HepG2 (cell line): ENCODE results near the gene NOB1. TPM values are rescaled to one million over a fixed set of nuclear protein-coding genes. Genes with fewer than 3 reads are reported as not detected.

Experiments used
- ATAC-seq: fragments of 200-7000 bp; cut with Tn5 transposase; 3 replicates; pipeline ENCODE4 v1.9.1; 2020; ENCODE audit warnings: mild to moderate bottlenecking, moderate library complexity
- BruUV-seq: library from RNA; stranded (reverse); fragments of 400-500 nt; replicated peaks from 2 replicates; lab custom pipeline; 2021; lab: Mats Ljungman, UMichigan
- CTCF ChIA-PET: fragments of 300-600 bp; formaldehyde crosslinking; extraction: SDS; loops from one replicate; lab custom pipeline; 2021; ENCODE audit warnings: low total read pairs, inconsistent platforms, low intra/inter-chr PET ratio; lab: Yijun Ruan, JAX
- POLR2A ChIA-PET: fragments of 350-600 bp; sonication (Branson Sonifier 250); formaldehyde crosslinking; loops from one replicate; lab custom pipeline; 2020; ENCODE audit warnings: antibody characterized with exemption, inconsistent platforms; lab: Yijun Ruan, JAX
- DNase-seq: peaks from one replicate; pipeline ENCODE4 v3.0.0-alpha.2; 2015; ENCODE audit warnings: low spot score
- FAIRE-seq: peaks from 3 replicates; lab custom pipeline; 2011; peaks lifted over from hg19 to GRCh38; lab: Jason Lieb, UNC
- H2AFZ ChIP-seq: one replicate; pipeline ENCODE4 v1.6.1; 2011; ENCODE audit warnings: low read length, inconsistent platforms
- H3K27ac ChIP-seq: fragments of 300-600 bp; 3 replicates; pipeline ENCODE4 v1.8.0; 2011; ENCODE audit warnings: mixed run types, mild to moderate bottlenecking, mixed read lengths, low read length, inconsistent platforms; ENCODE audit not compliant: insufficient read depth; ENCODE audit errors: extremely low read length
- H3K27me3 ChIP-seq, 2 experiments: fragments of 200-600 bp in 1 of 2; 2 replicates in 1 of 2; 3 replicates in 1 of 2; pipeline versions ENCODE4 v1.6.0 to v1.8.0; 2011; ENCODE audit warnings: low read length in 2 of 2, mild to moderate bottlenecking in 2 of 2, moderate library complexity in 2 of 2, inconsistent platforms in 1 of 2; ENCODE audit not compliant: insufficient read depth in 2 of 2, control insufficient read depth in 1 of 2
- H3K36me3 ChIP-seq, 2 experiments: fragments of 200-600 bp in 1 of 2; replicated peaks in 1 of 2; 2 replicates in 1 of 2; 3 replicates in 1 of 2; pipeline versions ENCODE4 v1.5.1 to v1.8.0; 2011; ENCODE audit warnings: low read length in 2 of 2, inconsistent platforms in 1 of 2; ENCODE audit not compliant: insufficient read depth in 2 of 2, control insufficient read depth in 1 of 2
- H3K4me1 ChIP-seq: 2 replicates; pipeline ENCODE4 v1.5.1; 2012; ENCODE audit warnings: low read length, inconsistent platforms; ENCODE audit not compliant: insufficient read depth
- H3K4me2 ChIP-seq: 2 replicates; pipeline ENCODE4 v1.6.0; 2011; ENCODE audit warnings: low read depth, low read length, inconsistent platforms
- H3K4me3 ChIP-seq, 3 experiments: fragments of 200-600 bp in 1 of 3; sonication (generic), shearing (Covaris generic) in 1 of 3; replicated peaks in 1 of 3; 2 replicates each; pipeline ENCODE4 v1.5.1; 2011 to 2016; ENCODE audit warnings: low read length in 3 of 3, inconsistent platforms in 2 of 3, low read depth in 2 of 3, mild to moderate bottlenecking in 2 of 3, control low read depth in 1 of 3, mixed read lengths in 1 of 3; ENCODE audit not compliant: insufficient read depth in 1 of 3
- H3K79me2 ChIP-seq: one replicate; pipeline ENCODE4 v1.6.1; 2011; ENCODE audit warnings: low read length, inconsistent platforms; ENCODE audit not compliant: insufficient read depth
- H3K9ac ChIP-seq: 2 replicates; pipeline ENCODE4 v1.6.0; 2011; ENCODE audit warnings: mild to moderate bottlenecking, low read depth, low read length, inconsistent platforms; ENCODE audit not compliant: insufficient read depth
- H3K9me3 ChIP-seq: 2 replicates; pipeline ENCODE4 v1.5.1; 2012; ENCODE audit warnings: mild to moderate bottlenecking, low read length
- H4K20me1 ChIP-seq: 2 replicates; pipeline ENCODE4 v1.6.0; 2011; ENCODE audit warnings: inconsistent platforms, mild to moderate bottlenecking, low read length, moderate library complexity; ENCODE audit not compliant: insufficient read depth
- HHEX ChIP-seq: IDR thresholded peaks from 2 replicates; pipeline ENCODE4 v1.6.1; 2016; ENCODE audit warnings: control low read depth
- POLR2G ChIP-seq: fragments of 200-400 bp; formaldehyde crosslinking; IDR thresholded peaks from 2 replicates; pipeline ENCODE4 v1.6.1; 2018; ENCODE audit warnings: mild to moderate bottlenecking, low read depth, low read length, moderate library complexity
- RBM22 ChIP-seq: fragments of 200-400 bp; formaldehyde crosslinking; optimal IDR thresholded peaks from 2 replicates; pipeline ENCODE3; 2017; ENCODE audit warnings: mild to moderate bottlenecking, low read length, moderate library complexity
- SSRP1 ChIP-seq: IDR thresholded peaks from 2 replicates; pipeline ENCODE4 v1.6.1; 2016; ENCODE audit warnings: control low read depth
- whole genome bisulfite sequencing: methylation state at CpG from one replicate; pipeline ENCODE4 v1.1.6; 2017; ENCODE audit warnings: low lambda C conversion rate; 5-methylcytosine and 5-hydroxymethylcytosine counted together
- in situ Hi-C: cut with HindIII; loops from 2 replicates; pipeline ENCODE4 v1.10.0; 2017; ENCODE audit warnings: low pct_unique_long_range_greater_than_20kb; ENCODE audit not compliant: extremely low pct_ligation_motif_present
- intact Hi-C: fragments of 100-400 bp; cut with micrococcal nuclease; formaldehyde crosslinking; loops from one replicate; pipeline ENCODE4 v1.10.0; 2022; ENCODE audit not compliant: unreplicated experiment
- polyA plus RNA-seq, 8 experiments: library from polyadenylated mRNA; depleted of rRNA in 3 of 8; stranded (reverse) in 7 of 8; unstranded in 1 of 8; fragments of >200 nt; fragmentation: Illumina TruSeq in 4 of 8; extraction: Trizol in 4 of 8; gene quantifications; 2 replicates each; pipeline versions ENCODE4 v1.2.1 to v1.2.3, GENCODE V29; 2011 to 2016; ENCODE audit warnings: low read depth in 4 of 8, missing spikeins in 1 of 8, mixed read lengths in 1 of 8; ENCODE audit not compliant: insufficient read depth in 1 of 8
- total RNA-seq, 5 experiments: library from RNA; depleted of rRNA; stranded (reverse); fragments of >200 nt; fragmentation: Illumina TruSeq; extraction: Trizol; gene quantifications; 2 replicates each; pipeline ENCODE4 v1.2.3, GENCODE V29; 2016; ENCODE audit warnings: low read depth in 1 of 5
- TF ChIP-seq, protein P1 (sequence below): sonication (generic); formaldehyde crosslinking; IDR thresholded peaks from 2 replicates; pipeline ENCODE4 v1.5.0; 2020; ENCODE audit warnings: missing genetic modification reagents

NOB1 gene
- total and polyA plus RNA-seq, 2 of the 13 experiments (the other 11 are each of a cell fraction or from before 2014, with no cell fraction given): 47.1 to 162 TPM

DNA sequence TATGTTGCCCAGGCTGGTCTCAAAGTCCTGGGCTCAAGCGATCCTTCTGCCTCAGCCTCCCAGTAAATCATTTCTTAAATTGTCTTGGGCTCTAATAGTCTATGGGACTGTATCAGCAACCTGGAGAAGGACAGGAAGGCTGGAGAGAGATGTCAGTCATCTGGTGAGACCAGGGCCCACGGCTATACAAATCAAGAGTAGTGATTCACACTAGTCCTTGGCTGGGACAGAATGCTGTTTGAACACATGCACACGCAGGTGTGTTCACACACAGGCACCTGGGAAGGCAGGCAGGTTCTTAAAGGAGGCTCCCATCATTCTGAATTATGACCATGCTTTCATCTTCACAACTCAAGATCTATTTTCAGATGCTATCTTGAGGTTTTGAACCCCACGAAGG lies 42.4 kb downstream of the NOB1 start:
- no peaks in the 10 kb centered on the region for H3K27me3 ChIP-seq
- no peak overlapping the region for H3K9ac ChIP-seq
- no peak overlapping the region for H3K4me3 ChIP-seq
- no peak for FAIRE-seq
- TF ChIP-seq, protein P1, sequence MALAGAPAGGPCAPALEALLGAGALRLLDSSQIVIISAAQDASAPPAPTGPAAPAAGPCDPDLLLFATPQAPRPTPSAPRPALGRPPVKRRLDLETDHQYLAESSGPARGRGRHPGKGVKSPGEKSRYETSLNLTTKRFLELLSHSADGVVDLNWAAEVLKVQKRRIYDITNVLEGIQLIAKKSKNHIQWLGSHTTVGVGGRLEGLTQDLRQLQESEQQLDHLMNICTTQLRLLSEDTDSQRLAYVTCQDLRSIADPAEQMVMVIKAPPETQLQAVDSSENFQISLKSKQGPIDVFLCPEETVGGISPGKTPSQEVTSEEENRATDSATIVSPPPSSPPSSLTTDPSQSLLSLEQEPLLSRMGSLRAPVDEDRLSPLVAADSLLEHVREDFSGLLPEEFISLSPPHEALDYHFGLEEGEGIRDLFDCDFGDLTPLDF (CRISPR knock-in tag): no peak
- TF ChIP-seq RBM22: peak; percentile 81
- CTCF ChIA-PET: no interaction called here
- peak; percentile 4; the same call in 1 of the 3 replicates for ATAC-seq
- peaks cover 23 to 63% of the 10 kb centered on the region in 2 experiments for H3K36me3 ChIP-seq
- H3K4me1 ChIP-seq: no peaks in the 10 kb centered on the region
- no peaks in the 10 kb centered on the region for H3K9me3 ChIP-seq
- H3K79me2 ChIP-seq: no peaks in the 10 kb centered on the region
- no peak overlapping the region for H3K27ac ChIP-seq
- intact Hi-C loops: no loop called here
- no TSS peak for BruUV-seq
- POLR2A ChIA-PET: interaction anchor here (1.2 to 1.4 kb wide), 2 partner anchors 12 to 14 kb away, joined by 3 to 4 read pairs; partner anchors contain the start of gene NQO1
- no peak overlapping the region for H2AFZ ChIP-seq
- DNase-seq: no peak
- no peaks in the 10 kb centered on the region for H4K20me1 ChIP-seq
- no peak overlapping the region for H3K4me2 ChIP-seq
- WGBS: 98% methylated on average over 4 of the region's 4 CpGs
- in situ Hi-C loops: loop anchor here (5.0 kb wide), 1 partner anchor 40 kb away; the partner anchor contains the start of gene NOB1

GRCh38 chr16:69711115-69711740 lies 43.5 kb downstream of the NOB1 start:
- BruUV-seq: no TSS peak
- Histone ChIP-seq H2AFZ (no peak overlapping the region), H3K4me2 (no peak overlapping the region), H3K27me3 (no peaks in the 10 kb centered on the region), H3K9ac (no peak overlapping the region), H3K79me2 (no peaks in the 10 kb centered on the region), H3K27ac (no peak overlapping the region), H4K20me1 (no peaks in the 10 kb centered on the region), H3K4me1 (peaks cover 7% of the 10 kb centered on the region; the same call in 1 of the 2 replicates), H3K36me3 (peaks cover 18 to 55% of the 10 kb centered on the region in 2 experiments), H3K9me3 (no peaks in the 10 kb centered on the region), H3K4me3 (no peak overlapping the region)
- WGBS: 97% methylated on average over 12 of the region's 12 CpGs
- ChIA-PET POLR2A (interaction anchor here (1.2 to 6.1 kb wide), 3 partner anchors 13 to 15 kb away, joined by 3 to 36 read pairs (median 4); partner anchors contain the start of gene NQO1), CTCF (interaction anchor here (3.0 kb wide), 1 partner anchor 43 kb away, joined by 38 read pairs; the partner anchor contains the start of gene NOB1)
- intact Hi-C loops (no loop called here), in situ Hi-C loops (loop anchor here (5.0 kb wide), 1 partner anchor 41 kb away; the partner anchor contains the start of gene NOB1)
- no peak for ATAC-seq
- no peak for FAIRE-seq
- TF ChIP-seq RBM22: peak; percentile 86
- TF ChIP-seq HHEX (CRISPR knock-in tag): no peak
- peak; percentile 42 for TF ChIP-seq POLR2G
- TF ChIP-seq SSRP1 (CRISPR knock-in tag): 0 out of 2 replicates have a peak, but pooled peaks have one; percentile 56
- DNase-seq: no peak
